T-cell (primary cell): ENCODE results near the gene PPP1R9A. TPM values are rescaled to one million over a fixed set of nuclear protein-coding genes. Genes with fewer than 3 reads are reported as not detected.

Experiments used
- ATAC-seq, 4 experiments: fragments of 200-7000 bp in 3 of 4; fragments of 150-1000 bp in 1 of 4; cut with Tn5 transposase; replicated peaks in 1 of 4; 1 replicate in 3 of 4; 2 replicates in 1 of 4; pipeline ENCODE4 v1.10.0; 2021; ENCODE audit warnings: moderate library complexity in 3 of 4, mild to moderate bottlenecking in 2 of 4, moderate number of reproducible peaks in 1 of 4
- CTCF ChIA-PET, 2 donors: fragments of 300-600 bp; sonication (Branson Sonifier 250); formaldehyde crosslinking; loops; one replicate each; lab custom pipeline; 2022; ENCODE audit warnings: antibody characterized with exemption in 2 of 2; lab: Charles Lee
- POLR2A ChIA-PET, 2 donors: fragments of 300-600 bp; sonication (Branson Sonifier 250); formaldehyde crosslinking; loops; one replicate each; lab custom pipeline; 2022; ENCODE audit warnings: antibody characterized with exemption in 2 of 2; lab: Charles Lee
- DNase-seq, 35 experiments: peaks; one replicate each; pipeline versions ENCODE4 v3.0.0 to v3.0.0-alpha.2; 2013 to 2023
- H3K27ac ChIP-seq: one replicate; pipeline ENCODE4 v1.5.1; 2013; ENCODE audit warnings: low read length
- H3K27me3 ChIP-seq, 2 experiments: replicated peaks in 1 of 2; 1 replicate in 1 of 2; 2 replicates in 1 of 2; pipeline versions ENCODE4 v1.6.1 to v1.7.0; 2013; ENCODE audit warnings: low read length in 1 of 2, mixed read lengths in 1 of 2; ENCODE audit not compliant: control insufficient read depth in 2 of 2, insufficient read depth in 2 of 2; ENCODE audit errors: extremely low read depth in 1 of 2
- H3K36me3 ChIP-seq, 2 donors: 1 replicate in 1 of 2; 2 replicates in 1 of 2; pipeline versions ENCODE4 v1.6.1 to v1.7.0; 2013; ENCODE audit warnings: low read length in 1 of 2; ENCODE audit not compliant: control insufficient read depth in 2 of 2, insufficient read depth in 1 of 2; ENCODE audit errors: extremely low read depth in 1 of 2
- H3K4me1 ChIP-seq, 2 experiments: 1 replicate in 1 of 2; 2 replicates in 1 of 2; pipeline versions ENCODE4 v1.6.1 to v1.7.0; 2013; ENCODE audit warnings: low read length in 2 of 2, mixed read lengths in 1 of 2; ENCODE audit not compliant: insufficient read depth in 2 of 2, control insufficient read depth in 1 of 2; ENCODE audit errors: extremely low read depth in 1 of 2
- H3K4me3 ChIP-seq, 2 donors: 1 replicate in 1 of 2; 2 replicates in 1 of 2; pipeline versions ENCODE4 v1.5.1 to v1.7.0; 2013; ENCODE audit warnings: mild to moderate bottlenecking in 2 of 2, low read length in 1 of 2, moderate library complexity in 1 of 2; ENCODE audit not compliant: control insufficient read depth in 1 of 2; ENCODE audit errors: extremely low read depth in 1 of 2
- H3K9me3 ChIP-seq: 2 replicates; pipeline ENCODE4 v1.7.0; 2013
- H3K27ac Mint-ChIP-seq, 2 donors: one replicate each; pipeline ENCODE4 v1.8.0; 2020 to 2021; ENCODE audit warnings: mild to moderate bottlenecking in 2 of 2, mixed read lengths in 2 of 2
- H3K27me3 Mint-ChIP-seq, 2 donors: one replicate each; pipeline ENCODE4 v1.8.0; 2021 to 2022; ENCODE audit warnings: mixed read lengths in 2 of 2
- H3K36me3 Mint-ChIP-seq: one replicate; pipeline ENCODE4 v1.8.0; 2021; ENCODE audit warnings: mixed read lengths
- H3K4me1 Mint-ChIP-seq, 3 donors: one replicate each; pipeline ENCODE4 v1.8.0; 2020 to 2022; ENCODE audit warnings: mixed read lengths in 3 of 3, mild to moderate bottlenecking in 1 of 3
- H3K4me3 Mint-ChIP-seq, 3 donors: one replicate each; pipeline ENCODE4 v1.8.0; 2020 to 2022; ENCODE audit warnings: mild to moderate bottlenecking in 3 of 3, mixed read lengths in 3 of 3, moderate library complexity in 3 of 3
- H3K9me3 Mint-ChIP-seq, 3 donors: one replicate each; pipeline ENCODE4 v1.8.0; 2020 to 2022; ENCODE audit warnings: mixed read lengths in 3 of 3
- whole genome bisulfite sequencing: methylation state at CpG from one replicate; pipeline ENCODE4 v1.1.5; 2013; ENCODE audit warnings: missing lambda C conversion rate; ENCODE audit not compliant: insufficient coverage; 5-methylcytosine and 5-hydroxymethylcytosine counted together
- total RNA-seq, 35 experiments: library from RNA in 6 of 35; stranded (reverse) in 6 of 35; fragments of 120-200 nt in 1 of 35; gene quantifications; one replicate each; pipeline versions ENCODE4 v1.2.1 to v1.2.4 and lab custom pipeline; 2013 to 2026

Gene PPP1R9A
- total RNA-seq, 5 donors from 2014 or later (not counting 1 experiment from before 2014, with no cell fraction given), result 0.10 to 0.23 (median 0.13) TPM; not detected in 2

GRCh38 chr7:95229301-95229700, 321.9 kb downstream of the PPP1R9A start:
- DNase-seq (no peak), ATAC-seq (no peak)
- Mint-ChIP-seq H3K27ac (no peak overlapping the region), H3K4me3 (no peak overlapping the region), H3K9me3 (peaks cover 0 to 3% (median 0%) of the 10 kb centered on the region in 3 donors), H3K27me3 (peaks cover 2 to 3% of the 10 kb centered on the region in 2 donors), H3K4me1 (no peaks in the 10 kb centered on the region), H3K36me3 (no peaks in the 10 kb centered on the region)
- H3K4me3 ChIP-seq, result no peak overlapping the region
- 75% methylated on average over 3 of the region's 5 CpGs for whole genome bisulfite sequencing
- H3K36me3 ChIP-seq, result no peaks in the 10 kb centered on the region
- no peaks in the 10 kb centered on the region for H3K27me3 ChIP-seq
- ChIA-PET CTCF (no interaction called here), POLR2A (no interaction called here)
- H3K27ac ChIP-seq, result no peak overlapping the region
- H3K4me1 ChIP-seq, result no peaks in the 10 kb centered on the region
- H3K9me3 ChIP-seq, result no peaks in the 10 kb centered on the region

DNA sequence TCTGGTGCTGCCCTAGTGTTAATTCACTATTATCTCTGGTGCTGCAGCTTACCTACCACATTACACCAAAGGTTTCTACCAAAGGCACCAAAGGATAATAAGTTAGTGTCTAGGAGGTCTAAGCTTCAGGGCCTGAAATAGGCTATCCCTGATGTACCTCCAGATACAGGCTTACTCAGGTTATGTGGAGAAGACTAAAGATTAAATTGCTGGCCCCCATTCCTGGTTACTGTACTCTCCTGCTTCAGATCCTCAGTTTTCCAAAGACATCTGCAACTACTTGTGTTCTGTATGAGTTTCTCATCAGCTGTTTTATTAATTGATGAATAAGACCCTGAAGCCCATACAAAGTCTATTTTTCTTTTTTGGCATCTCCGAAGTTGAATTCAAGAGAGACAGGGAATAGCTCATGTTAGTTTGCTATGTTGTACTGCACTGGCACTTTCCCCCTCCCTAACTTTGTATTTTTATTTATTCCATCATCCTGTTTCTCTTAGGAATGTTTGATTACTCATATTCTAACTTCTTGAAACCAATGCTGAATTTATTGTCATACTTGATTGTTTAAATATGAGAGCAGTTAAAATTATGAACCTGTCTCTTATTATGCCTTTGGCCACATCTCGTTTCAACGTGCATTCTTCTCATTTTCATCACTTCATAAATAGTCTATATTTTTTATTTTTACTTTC, 331.0 kb downstream of the PPP1R9A start:
- no peak for DNase-seq
- ChIA-PET POLR2A (no interaction called here), CTCF (interaction anchor here in 1 of 2 donors (0.5 kb wide), 1 partner anchor 1264 kb away, joined by 4 read pairs; no protein-coding TSS in a partner anchor)
- no peaks in the 10 kb centered on the region for H3K36me3 ChIP-seq
- Mint-ChIP-seq H3K4me3 (no peak overlapping the region), H3K9me3 (no peaks in the 10 kb centered on the region), H3K36me3 (no peaks in the 10 kb centered on the region), H3K27ac (no peak overlapping the region), H3K27me3 (peaks cover 0 to 6% of the 10 kb centered on the region in 2 donors), H3K4me1 (no peaks in the 10 kb centered on the region)
- no peaks in the 10 kb centered on the region for H3K4me1 ChIP-seq
- no peaks in the 10 kb centered on the region for H3K9me3 ChIP-seq
- no peak overlapping the region for H3K27ac ChIP-seq
- no peaks in the 10 kb centered on the region for H3K27me3 ChIP-seq
- H3K4me3 ChIP-seq, result no peak overlapping the region
- no peak for ATAC-seq
- WGBS, result no CpG with 5 or more reads among the region's 3 CpGs

GRCh38 chr7:95240921-95241320, 333.5 kb downstream of the PPP1R9A start:
- Mint-ChIP-seq H3K4me3 (no peak overlapping the region), H3K9me3 (no peaks in the 10 kb centered on the region), H3K27me3 (peaks cover 0 to 6% of the 10 kb centered on the region in 2 donors), H3K4me1 (no peaks in the 10 kb centered on the region), H3K27ac (no peak overlapping the region), H3K36me3 (no peaks in the 10 kb centered on the region)
- DNase-seq, result no peak
- no peaks in the 10 kb centered on the region for H3K9me3 ChIP-seq
- no peaks in the 10 kb centered on the region for H3K4me1 ChIP-seq
- ATAC-seq, result no peak
- H3K27me3 ChIP-seq, result no peaks in the 10 kb centered on the region
- no peak overlapping the region for H3K4me3 ChIP-seq
- ChIA-PET CTCF (no interaction called here), POLR2A (no interaction called here)
- H3K27ac ChIP-seq, result no peak overlapping the region
- no peaks in the 10 kb centered on the region for H3K36me3 ChIP-seq
- no CpG with 5 or more reads among the region's 1 CpG for WGBS

- no peak overlapping the region for H3K4me3 Mint-ChIP-seq
- CTCF ChIA-PET, result no interaction called here
- H3K36me3 Mint-ChIP-seq, result no peaks in the 10 kb centered on the region
- H3K27ac Mint-ChIP-seq, result no peak overlapping the region
- no peak overlapping the region for H3K27ac ChIP-seq
- POLR2A ChIA-PET, result no interaction called here
- H3K4me1 Mint-ChIP-seq, result no peaks in the 10 kb centered on the region
- H3K36me3 ChIP-seq, result no peaks in the 10 kb centered on the region
- no peaks in the 10 kb centered on the region for H3K9me3 Mint-ChIP-seq
- ATAC-seq (no peak), DNase-seq (no peak)
- H3K9me3 ChIP-seq, result no peaks in the 10 kb centered on the region
- WGBS, result no CpG with 5 or more reads among the region's 2 CpGs
- peaks cover 0 to 9% of the 10 kb centered on the region in 2 donors for H3K27me3 Mint-ChIP-seq
- H3K27me3 ChIP-seq, result no peaks in the 10 kb centered on the region
- H3K4me3 ChIP-seq, result no peak overlapping the region
- H3K4me1 ChIP-seq, result no peaks in the 10 kb centered on the region
These were observed 334.9 kb downstream of the PPP1R9A start for GRCh38 chr7:95242266-95242665.

DNA sequence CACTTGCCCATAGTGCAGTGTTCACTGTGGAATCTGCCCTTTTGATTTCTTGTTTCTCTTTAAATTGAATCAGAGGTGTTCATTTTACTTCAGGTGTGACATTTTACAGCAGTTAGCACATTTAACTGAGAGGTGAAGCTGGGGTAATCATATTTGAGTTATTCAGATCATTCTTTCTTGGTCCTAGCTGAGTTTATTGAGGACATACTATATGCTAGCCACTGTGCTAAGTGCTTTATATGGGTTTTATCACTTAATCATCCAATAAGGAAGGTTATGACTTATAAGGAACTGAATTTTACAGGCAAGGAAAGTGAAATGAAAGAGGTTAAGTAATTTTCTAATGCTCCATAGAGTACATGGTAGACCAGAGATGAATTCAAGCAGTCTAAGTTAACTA, 337.2 kb downstream of the PPP1R9A start:
- Histone ChIP-seq H3K27ac (no peak overlapping the region), H3K9me3 (no peaks in the 10 kb centered on the region), H3K4me3 (no peak overlapping the region), H3K36me3 (no peaks in the 10 kb centered on the region), H3K4me1 (no peaks in the 10 kb centered on the region), H3K27me3 (no peaks in the 10 kb centered on the region)
- no peak for ATAC-seq
- H3K36me3 Mint-ChIP-seq, result no peaks in the 10 kb centered on the region
- ChIA-PET CTCF (no interaction called here), POLR2A (no interaction called here)
- no peak for DNase-seq
- no peak overlapping the region for H3K27ac Mint-ChIP-seq
- H3K27me3 Mint-ChIP-seq, result peaks cover 0 to 10% of the 10 kb centered on the region in 2 donors
- no peak overlapping the region for H3K4me3 Mint-ChIP-seq
- no peaks in the 10 kb centered on the region for H3K9me3 Mint-ChIP-seq
- no peaks in the 10 kb centered on the region for H3K4me1 Mint-ChIP-seq

GRCh38 chr7:95245828-95246500, 338.6 kb downstream of the PPP1R9A start:
- Histone ChIP-seq H3K9me3 (no peaks in the 10 kb centered on the region), H3K4me3 (no peak overlapping the region), H3K4me1 (no peaks in the 10 kb centered on the region), H3K36me3 (no peaks in the 10 kb centered on the region), H3K27ac (no peak overlapping the region), H3K27me3 (no peaks in the 10 kb centered on the region)
- no peak for DNase-seq
- ChIA-PET POLR2A (no interaction called here), CTCF (no interaction called here)
- 77% methylated on average over 2 of the region's 5 CpGs for WGBS
- H3K27ac Mint-ChIP-seq, result no peak overlapping the region
- H3K4me3 Mint-ChIP-seq, result no peak overlapping the region
- no peaks in the 10 kb centered on the region for H3K4me1 Mint-ChIP-seq
- H3K9me3 Mint-ChIP-seq, result no peaks in the 10 kb centered on the region
- H3K27me3 Mint-ChIP-seq, result peaks cover 0 to 13% of the 10 kb centered on the region in 2 donors
- no peak for ATAC-seq
- no peaks in the 10 kb centered on the region for H3K36me3 Mint-ChIP-seq
